ENCODE results near the gene PC. TPM values are rescaled to one million over a fixed set of nuclear protein-coding genes. Genes with fewer than 3 reads are reported as not detected.
"Not testable (repeated sequence)": the region's sequence is repeated elsewhere in the genome, so short reads cannot be mapped to it uniquely, and the experiment has no call there.

The PC gene
- polyA plus RNA-seq, 1 of the 3 experiments (the other 2 are of a cell fraction), result 9.7 TPM

DNA sequence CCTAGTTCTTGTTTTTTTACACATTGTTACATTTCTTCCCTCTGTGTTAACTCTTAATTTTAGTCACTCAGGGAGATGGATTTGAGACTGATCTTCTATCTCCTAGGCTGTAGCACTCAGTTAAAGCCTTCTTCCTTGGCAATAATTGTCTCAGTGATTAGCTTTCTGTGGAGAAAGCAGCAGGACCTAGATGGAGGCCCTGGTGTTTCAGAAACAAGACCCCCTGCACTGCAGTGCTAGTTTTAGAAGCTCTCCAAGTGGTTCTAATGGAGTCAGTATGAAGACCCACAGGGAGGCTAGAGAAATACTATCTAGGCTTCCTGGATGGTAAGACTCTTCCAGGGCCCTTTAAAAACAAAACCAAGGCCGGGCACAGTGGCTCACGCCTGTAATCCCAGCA is 4.1 kb upstream of the PC start:
- Histone ChIP-seq H3K27ac (ENCODE audit: low read depth in 2 of 2, low read length in 1 of 2) (no peak overlapping the region), H3K9me2 (no peaks in the 10 kb centered on the region), H3K4me2 (no peak overlapping the region), H2AFZ (ENCODE audit: low read depth) (no peak overlapping the region), H3K9me3 (no peaks in the 10 kb centered on the region), H3K79me2 (ENCODE audit: insufficient read depth) (no peaks in the 10 kb centered on the region), H3K4me3 (ENCODE audit: low read depth in 2 of 2, low read length in 1 of 2) (no peak overlapping the region), H3K36me3 (replicated peaks in 1 of 2; ENCODE audit: control insufficient read depth in 1 of 2, insufficient read depth in 2 of 2, low read length in 1 of 2) (no peaks in the 10 kb centered on the region), H3K27me3 (ENCODE audit: insufficient read depth) (no peaks in the 10 kb centered on the region), H3F3A (replicated peaks; ENCODE audit: insufficient read depth) (peaks cover 2% of the 10 kb centered on the region), H4K20me1 (ENCODE audit: insufficient read depth) (no peaks in the 10 kb centered on the region), H3K9ac (no peak overlapping the region), H3K4me1 (ENCODE audit: control insufficient read depth in 1 of 2, insufficient read depth in 2 of 2, low read depth in 1 of 2, low read length in 1 of 2) (peaks cover 0 to 11% of the 10 kb centered on the region in 2 experiments; a peak in 2 of 4 replicates)
- POLR2A ChIA-PET, result no interaction called here
- CTCF ChIA-PET, result interaction anchor here (10.2 kb wide), 1 partner anchor 13 kb away, joined by 54 read pairs; the partner anchor contains the start of gene C11orf86
- 93% methylated on average over 2 of the region's 2 CpGs for WGBS (ENCODE audit: low lambda C conversion rate)
- no peak for TF ChIP-seq SMC3 (IDR thresholded peaks at IDR 0.05; ENCODE audit: low read depth, low read length)
- TF ChIP-seq RAD21 (IDR thresholded peaks at IDR 0.05; ENCODE audit: low read length), result no peak
- TF ChIP-seq IRF3 (IDR thresholded peaks at IDR 0.05; ENCODE audit: low read depth, low read length), result no peak
- TF ChIP-seq GATA2 (CRISPR knock-in tag; IDR thresholded peaks at IDR 0.05), result no peak
- TF ChIP-seq TCF12 (IDR thresholded peaks at IDR 0.05), result no peak
- TF ChIP-seq MEF2A (IDR thresholded peaks at IDR 0.05; ENCODE audit: borderline replicate concordance, low read depth), result no peak
- no peak for TF ChIP-seq FOXJ3 (CRISPR knock-in tag; IDR thresholded peaks at IDR 0.05)
- TF ChIP-seq, protein P1, sequence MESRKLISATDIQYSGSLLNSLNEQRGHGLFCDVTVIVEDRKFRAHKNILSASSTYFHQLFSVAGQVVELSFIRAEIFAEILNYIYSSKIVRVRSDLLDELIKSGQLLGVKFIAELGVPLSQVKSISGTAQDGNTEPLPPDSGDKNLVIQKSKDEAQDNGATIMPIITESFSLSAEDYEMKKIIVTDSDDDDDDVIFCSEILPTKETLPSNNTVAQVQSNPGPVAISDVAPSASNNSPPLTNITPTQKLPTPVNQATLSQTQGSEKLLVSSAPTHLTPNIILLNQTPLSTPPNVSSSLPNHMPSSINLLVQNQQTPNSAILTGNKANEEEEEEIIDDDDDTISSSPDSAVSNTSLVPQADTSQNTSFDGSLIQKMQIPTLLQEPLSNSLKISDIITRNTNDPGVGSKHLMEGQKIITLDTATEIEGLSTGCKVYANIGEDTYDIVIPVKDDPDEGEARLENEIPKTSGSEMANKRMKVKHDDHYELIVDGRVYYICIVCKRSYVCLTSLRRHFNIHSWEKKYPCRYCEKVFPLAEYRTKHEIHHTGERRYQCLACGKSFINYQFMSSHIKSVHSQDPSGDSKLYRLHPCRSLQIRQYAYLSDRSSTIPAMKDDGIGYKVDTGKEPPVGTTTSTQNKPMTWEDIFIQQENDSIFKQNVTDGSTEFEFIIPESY (IDR thresholded peaks at IDR 0.05; ENCODE audit: borderline replicate concordance, low read depth), result no peak
- TF ChIP-seq NFIC (IDR thresholded peaks at IDR 0.05; ENCODE audit: borderline replicate concordance), result no peak
- no peak for TF ChIP-seq ELF1 (IDR thresholded peaks at IDR 0.05)
- no peak for TF ChIP-seq POLR2AphosphoS5 (IDR thresholded peaks at IDR 0.05; ENCODE audit: low read depth, low read length)
- no peak for TF ChIP-seq MXI1 (IDR thresholded peaks at IDR 0.05; ENCODE audit: low read depth, low read length)
- no peak for DNase-seq

DNA sequence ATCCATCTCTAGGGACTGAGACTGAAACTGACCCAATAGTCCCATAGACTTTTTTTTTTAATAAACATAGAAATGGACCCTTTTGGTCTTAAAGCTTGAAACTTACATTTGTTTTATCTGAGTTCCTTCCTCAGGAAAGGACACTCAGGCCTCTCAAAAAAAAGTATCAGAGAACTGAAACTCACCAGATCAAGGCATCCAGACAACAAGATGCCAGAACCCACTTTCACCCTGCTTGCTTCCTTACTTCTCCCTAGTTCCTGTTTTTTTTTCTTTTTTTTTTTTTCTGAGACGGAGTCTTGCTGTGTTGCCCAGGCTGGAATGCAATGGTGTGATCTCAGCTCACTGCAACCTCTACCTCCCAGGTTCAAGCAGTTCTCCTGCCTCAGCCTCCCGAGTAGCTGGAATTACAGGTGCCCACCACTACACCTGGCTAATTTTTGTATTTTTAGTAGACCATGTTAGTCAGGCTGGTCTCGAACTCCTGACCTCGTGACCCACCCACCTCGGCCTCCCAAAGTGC is 3.6 kb upstream of the PC start:
- POLR2A ChIA-PET; H3K79me2 ChIP-seq (ENCODE audit: insufficient read depth); H4K20me1 ChIP-seq (ENCODE audit: insufficient read depth); H3K36me3 ChIP-seq (replicated peaks in 1 of 2; ENCODE audit: control insufficient read depth in 1 of 2, insufficient read depth in 2 of 2, low read length in 1 of 2); H3K4me3 ChIP-seq (ENCODE audit: low read depth in 2 of 2, low read length in 1 of 2); H2AFZ ChIP-seq (ENCODE audit: low read depth); H3K9me3 ChIP-seq; H3K9me2 ChIP-seq; H3F3A ChIP-seq (replicated peaks; ENCODE audit: insufficient read depth); H3K27ac ChIP-seq (ENCODE audit: low read depth in 2 of 2, low read length in 1 of 2); H3K27me3 ChIP-seq (ENCODE audit: insufficient read depth); DNase-seq; H3K9ac ChIP-seq; H3K4me2 ChIP-seq: not testable (repeated sequence)
- H3K4me1 ChIP-seq (ENCODE audit: control insufficient read depth in 1 of 2, insufficient read depth in 2 of 2, low read depth in 1 of 2, low read length in 1 of 2), result peaks cover 0 to 14% of the 10 kb centered on the region in 2 experiments; a peak in 2 of 4 replicates
- CTCF ChIA-PET, result interaction anchor here (10.2 kb wide), 1 partner anchor 14 kb away, joined by 54 read pairs; the partner anchor contains the start of gene C11orf86
- WGBS (ENCODE audit: low lambda C conversion rate), result 73% methylated on average over 5 of the region's 5 CpGs

Measured in SK-N-SH (cell line).